Loucy (cell line): ENCODE measurements around the gene STXBP6.

ENCODE experiments used
- H2AFZ ChIP-seq: fragments of 200-600 bp; sonication (generic); 2 replicates; pipeline ENCODE4 v1.6.0; 2016; ENCODE audit warnings: antibody characterized with exemption, mild to moderate bottlenecking, low read length, moderate library complexity
- H3F3A ChIP-seq: fragments of 200-600 bp; 2 replicates; pipeline ENCODE4 v1.6.0; 2016; ENCODE audit warnings: antibody characterized with exemption, low read depth, mild to moderate bottlenecking
- H3K27me3 ChIP-seq: fragments of 200-600 bp; sonication (generic); 2 replicates; pipeline ENCODE4 v1.6.1; 2014; ENCODE audit warnings: low read length, mild to moderate bottlenecking; ENCODE audit not compliant: insufficient read depth, poor library complexity, severe bottlenecking
- H3K36me3 ChIP-seq: fragments of 200-600 bp; sonication (generic); 2 replicates; pipeline ENCODE4 v1.6.1; 2016; ENCODE audit warnings: low read length; ENCODE audit not compliant: insufficient read depth
- H3K4me1 ChIP-seq: fragments of 200-600 bp; sonication (generic); 2 replicates; pipeline ENCODE4 v1.5.1; 2014; ENCODE audit warnings: low read length, mild to moderate bottlenecking; ENCODE audit not compliant: insufficient read depth, poor library complexity, severe bottlenecking
- H3K4me2 ChIP-seq: fragments of 200-600 bp; sonication (generic); 2 replicates; pipeline ENCODE4 v1.6.0; 2014; ENCODE audit warnings: antibody characterized with exemption, low read length, low read depth, mild to moderate bottlenecking; ENCODE audit not compliant: poor library complexity, severe bottlenecking
- H3K4me3 ChIP-seq: fragments of 200-600 bp; sonication (generic); 2 replicates; pipeline ENCODE4 v1.5.1; 2014; ENCODE audit warnings: low read length, mild to moderate bottlenecking, mixed read lengths; ENCODE audit not compliant: poor library complexity, severe bottlenecking
- H3K79me2 ChIP-seq: fragments of 200-600 bp; sonication (generic); 2 replicates; pipeline ENCODE4 v1.6.1; 2014; ENCODE audit warnings: low read length; ENCODE audit not compliant: insufficient read depth
- H3K9ac ChIP-seq: fragments of 200-600 bp; sonication (generic); 2 replicates; pipeline ENCODE4 v1.6.0; 2014; ENCODE audit warnings: mild to moderate bottlenecking, low read depth, low read length, moderate library complexity; ENCODE audit not compliant: poor library complexity, severe bottlenecking
- H3K9me2 ChIP-seq: fragments of 200-600 bp; sonication (generic); replicated peaks from 2 replicates; pipeline ENCODE4 v1.6.1; 2016; ENCODE audit warnings: low read depth, low read length, mixed read lengths
- H3K9me3 ChIP-seq: fragments of 200-600 bp; sonication (generic); 2 replicates; pipeline ENCODE4 v1.6.1; 2014; ENCODE audit warnings: mild to moderate bottlenecking, antibody characterized with exemption, low read length, low read depth; ENCODE audit not compliant: insufficient read depth
- H4K20me1 ChIP-seq: fragments of 200-600 bp; sonication (generic); 2 replicates; pipeline ENCODE4 v1.6.0; 2014; ENCODE audit warnings: antibody characterized with exemption, low read length, mild to moderate bottlenecking; ENCODE audit not compliant: insufficient read depth, poor library complexity, severe bottlenecking
- CTCF ChIP-seq: fragments of 200-600 bp; sonication (generic); conservative IDR thresholded peaks from 2 replicates; pipeline ENCODE4 v1.5.1; 2014; ENCODE audit warnings: mild to moderate bottlenecking, antibody characterized with exemption, low read length
- EZH2phosphoT487 ChIP-seq: fragments of 200-600 bp; IDR thresholded peaks from 2 replicates; pipeline ENCODE4 v1.6.1; 2018; ENCODE audit warnings: antibody characterized with exemption, mild to moderate bottlenecking, moderate library complexity, borderline replicate concordance

STXBP6 gene

GRCh38 chr14:25053585-25053984, 3.6 kb upstream of the STXBP6 start:
- no peaks in the 10 kb centered on the region for H3K9me2 ChIP-seq
- H3K4me2 ChIP-seq, result no peak overlapping the region
- TF ChIP-seq EZH2phosphoT487 (no peak), CTCF (no peak)
- no peaks in the 10 kb centered on the region for H3K4me1 ChIP-seq
- no peak overlapping the region for H3K9ac ChIP-seq
- no peaks in the 10 kb centered on the region for H3K36me3 ChIP-seq
- no peaks in the 10 kb centered on the region for H4K20me1 ChIP-seq
- no peaks in the 10 kb centered on the region for H3K9me3 ChIP-seq
- no peaks in the 10 kb centered on the region for H3K79me2 ChIP-seq
- no peak overlapping the region for H2AFZ ChIP-seq
- H3K4me3 ChIP-seq, result no peak overlapping the region
- no peaks in the 10 kb centered on the region for H3K27me3 ChIP-seq
- H3F3A ChIP-seq, result no peaks in the 10 kb centered on the region

GRCh38 chr14:25052921-25053320, 3.0 kb upstream of the STXBP6 start:
- Histone ChIP-seq H3K36me3 (no peaks in the 10 kb centered on the region), H3K4me1 (no peaks in the 10 kb centered on the region), H3K4me3 (no peak overlapping the region), H3K9ac (no peak overlapping the region), H3K4me2 (no peak overlapping the region), H3F3A (no peaks in the 10 kb centered on the region), H4K20me1 (no peaks in the 10 kb centered on the region), H3K9me3 (no peaks in the 10 kb centered on the region), H3K27me3 (no peaks in the 10 kb centered on the region), H3K79me2 (no peaks in the 10 kb centered on the region), H3K9me2 (no peaks in the 10 kb centered on the region), H2AFZ (no peak overlapping the region)
- TF ChIP-seq EZH2phosphoT487 (no peak), CTCF (no peak)

GRCh38 chr14:25052385-25052784, 2.4 kb upstream of the STXBP6 start:
- Histone ChIP-seq H3K9me2 (no peaks in the 10 kb centered on the region), H3K36me3 (no peaks in the 10 kb centered on the region), H4K20me1 (no peaks in the 10 kb centered on the region), H3K9me3 (no peaks in the 10 kb centered on the region), H3K4me2 (no peak overlapping the region), H2AFZ (no peak overlapping the region), H3K9ac (no peak overlapping the region), H3F3A (no peaks in the 10 kb centered on the region), H3K79me2 (no peaks in the 10 kb centered on the region), H3K4me1 (no peaks in the 10 kb centered on the region), H3K4me3 (no peak overlapping the region), H3K27me3 (no peaks in the 10 kb centered on the region)
- TF ChIP-seq EZH2phosphoT487 (no peak), CTCF (no peak)
